H1 (cell line): ENCODE results near the gene ATP5ME. TPM values are rescaled to one million over a fixed set of nuclear protein-coding genes. Genes with fewer than 3 reads are reported as not detected.

ENCODE experiments used
- CTCF ChIA-PET: fragments of 300-600 bp; sonication (Branson Sonifier 250); formaldehyde crosslinking; loops from one replicate; lab custom pipeline; 2021; ENCODE audit not compliant: partially characterized antibody; lab: Charles Lee
- POLR2A ChIA-PET: fragments of 300-600 bp; sonication (Branson Sonifier 250); formaldehyde crosslinking; loops from one replicate; lab custom pipeline; 2021; ENCODE audit warnings: inconsistent platforms; ENCODE audit not compliant: partially characterized antibody; lab: Charles Lee
- DNase-seq, 2 experiments: peaks; one replicate each; pipeline versions ENCODE4 v3.0.0 to v3.0.0-alpha.2; 2010 to 2022; ENCODE audit warnings: low spot score in 2 of 2, low read depth in 1 of 2, mixed read lengths in 1 of 2
- FAIRE-seq: peaks from 2 replicates; lab custom pipeline; 2011; peaks lifted over from hg19 to GRCh38; lab: Jason Lieb, UNC
- H2AFZ ChIP-seq: 2 replicates; pipeline ENCODE4 v1.8.1; 2012; ENCODE audit warnings: low read length, inconsistent platforms
- H2AK5ac ChIP-seq: 2 replicates; pipeline ENCODE4 v1.6.1; 2013; ENCODE audit warnings: low read depth, low read length
- H2BK120ac ChIP-seq: replicated peaks from 2 replicates; pipeline ENCODE3; 2013; ENCODE audit warnings: low read depth, low read length, inconsistent platforms
- H2BK12ac ChIP-seq: 2 replicates; pipeline ENCODE4 v1.6.1; 2013; ENCODE audit warnings: low read depth, low read length
- H2BK15ac ChIP-seq: 2 replicates; pipeline ENCODE4 v1.6.1; 2013; ENCODE audit warnings: low read length
- H2BK20ac ChIP-seq: 2 replicates; pipeline ENCODE4 v1.6.1; 2013; ENCODE audit warnings: low read length
- H2BK5ac ChIP-seq: 2 replicates; pipeline ENCODE4 v1.6.1; 2013; ENCODE audit warnings: low read depth, low read length
- H3K14ac ChIP-seq: 2 replicates; pipeline ENCODE4 v1.6.1; 2013; ENCODE audit warnings: inconsistent platforms; ENCODE audit not compliant: insufficient read length
- H3K18ac ChIP-seq: 2 replicates; pipeline ENCODE4 v1.6.1; 2013; ENCODE audit warnings: low read length; ENCODE audit errors: extremely low read depth
- H3K23ac ChIP-seq: 2 replicates; pipeline ENCODE4 v1.6.1; 2013; ENCODE audit warnings: inconsistent platforms; ENCODE audit not compliant: insufficient read length
- H3K23me2 ChIP-seq: 2 replicates; pipeline ENCODE4 v1.6.1; 2013; ENCODE audit warnings: low read depth, low read length
- H3K27ac ChIP-seq: 2 replicates; pipeline ENCODE4 v1.6.1; 2011; ENCODE audit warnings: low read depth, low read length, inconsistent platforms
- H3K27me3 ChIP-seq, 4 experiments: replicated peaks in 1 of 4; 1 replicate in 1 of 4; 2 replicates in 3 of 4; pipeline versions ENCODE4 v1.6.1 to v1.8.1; 2011 to 2013; ENCODE audit warnings: low read length in 3 of 4, mild to moderate bottlenecking in 3 of 4, inconsistent platforms in 2 of 4, mixed read lengths in 2 of 4, moderate library complexity in 1 of 4; ENCODE audit not compliant: control insufficient read depth in 3 of 4, insufficient read depth in 3 of 4; ENCODE audit errors: extremely low read depth in 1 of 4
- H3K36me3 ChIP-seq, 4 experiments: 2 replicates each; pipeline versions ENCODE4 v1.6.1 to v1.8.1; 2011 to 2013; ENCODE audit warnings: mild to moderate bottlenecking in 4 of 4, low read length in 3 of 4, moderate library complexity in 2 of 4, control low read depth in 1 of 4, inconsistent platforms in 1 of 4; ENCODE audit not compliant: insufficient read depth in 4 of 4, control insufficient read depth in 2 of 4
- H3K4ac ChIP-seq: replicated peaks from 2 replicates; pipeline ENCODE3; 2013; ENCODE audit warnings: low read length, low read depth, mixed read lengths, inconsistent platforms; ENCODE audit not compliant: insufficient read length
- H3K4me1 ChIP-seq, 4 experiments: replicated peaks in 1 of 4; 1 replicate in 1 of 4; 2 replicates in 3 of 4; pipeline versions ENCODE4 v1.6.1 to v1.8.1; 2011 to 2013; ENCODE audit warnings: low read length in 3 of 4, inconsistent platforms in 2 of 4, mixed read lengths in 1 of 4; ENCODE audit not compliant: insufficient read depth in 4 of 4, control insufficient read depth in 3 of 4
- H3K4me2 ChIP-seq, 2 experiments: 2 replicates each; pipeline versions ENCODE4 v1.6.1 to v1.8.1; 2011 to 2013; ENCODE audit warnings: low read depth in 2 of 2, low read length in 2 of 2, control low read depth in 1 of 2, inconsistent platforms in 1 of 2, mild to moderate bottlenecking in 1 of 2; ENCODE audit not compliant: insufficient read depth in 1 of 2
- H3K4me3 ChIP-seq, 4 experiments: fragments of 200-600, 300-600 bp in 1 of 4; sonication (generic), shearing (Covaris generic), sonication (Bioruptor Twin) in 1 of 4; 2 replicates each; pipeline versions ENCODE4 v1.5.1 to v1.8.1; 2011 to 2016; ENCODE audit warnings: low read length in 4 of 4, low read depth in 3 of 4, control low read depth in 2 of 4, inconsistent platforms in 2 of 4, mild to moderate bottlenecking in 2 of 4, mixed read lengths in 1 of 4, moderate library complexity in 1 of 4; ENCODE audit not compliant: insufficient read depth in 2 of 4; ENCODE audit errors: extremely low read depth in 1 of 4
- H3K56ac ChIP-seq: replicated peaks from 2 replicates; pipeline ENCODE3; 2013; ENCODE audit warnings: low read depth, mild to moderate bottlenecking, mixed read lengths, low read length, inconsistent platforms; ENCODE audit not compliant: insufficient read length
- H3K79me1 ChIP-seq: 2 replicates; pipeline ENCODE4 v1.6.1; 2013; ENCODE audit warnings: low read depth, low read length, control low read depth
- H3K79me2 ChIP-seq, 2 experiments: 2 replicates each; pipeline versions ENCODE4 v1.6.1 to v1.8.1; 2012 to 2013; ENCODE audit warnings: low read length in 2 of 2, mild to moderate bottlenecking in 2 of 2, inconsistent platforms in 1 of 2; ENCODE audit not compliant: insufficient read depth in 2 of 2, control insufficient read depth in 1 of 2
- H3K9ac ChIP-seq, 4 experiments: replicated peaks in 1 of 4; 1 replicate in 1 of 4; 2 replicates in 3 of 4; pipeline versions ENCODE4 v1.6.1 to v1.8.1; 2011 to 2013; ENCODE audit warnings: low read depth in 3 of 4, low read length in 3 of 4, control low read depth in 2 of 4, mild to moderate bottlenecking in 2 of 4, moderate library complexity in 2 of 4, inconsistent platforms in 1 of 4; ENCODE audit errors: extremely low read depth in 1 of 4
- H3K9me3 ChIP-seq, 2 experiments: 2 replicates each; pipeline versions ENCODE4 v1.6.1 to v1.8.1; 2012 to 2013; ENCODE audit warnings: mild to moderate bottlenecking in 2 of 2, moderate library complexity in 2 of 2, control low read depth in 1 of 2, inconsistent platforms in 1 of 2, low read depth in 1 of 2, low read length in 1 of 2, mixed read lengths in 1 of 2; ENCODE audit not compliant: insufficient read depth in 2 of 2
- H4K20me1 ChIP-seq, 2 experiments: replicated peaks in 1 of 2; 2 replicates each; pipeline versions ENCODE3 to v1.8.1; 2011 to 2013; ENCODE audit warnings: inconsistent platforms in 2 of 2, low read length in 2 of 2, mild to moderate bottlenecking in 1 of 2; ENCODE audit not compliant: insufficient read depth in 2 of 2, control insufficient read depth in 1 of 2
- H4K5ac ChIP-seq: 2 replicates; pipeline ENCODE4 v1.6.1; 2013; ENCODE audit warnings: low read length, low read depth, mixed read lengths, inconsistent platforms; ENCODE audit not compliant: insufficient read length
- H4K8ac ChIP-seq: 2 replicates; pipeline ENCODE4 v1.8.0; 2013; ENCODE audit warnings: mild to moderate bottlenecking, moderate library complexity, low read length, inconsistent platforms; ENCODE audit not compliant: insufficient read depth; ENCODE audit errors: extremely low read depth
- H4K91ac ChIP-seq: replicated peaks from 2 replicates; pipeline ENCODE3; 2013; ENCODE audit warnings: low read length, mixed read lengths, inconsistent platforms; ENCODE audit not compliant: insufficient read length
- KDM4A ChIP-seq: IDR thresholded peaks from one replicate; pipeline ENCODE4 v1.7.1; 2012; ENCODE audit warnings: low read depth, mild to moderate bottlenecking, moderate library complexity, low read length, inconsistent platforms; ENCODE audit not compliant: severe bottlenecking
- RXRA ChIP-seq: IDR thresholded peaks from 2 replicates; pipeline ENCODE4 v1.6.1; 2011; ENCODE audit warnings: low read depth, mild to moderate bottlenecking, low read length, moderate library complexity; ENCODE audit not compliant: insufficient read depth
- WGBS, 2 experiments: shearing (Covaris generic) in 1 of 2; methylation state at CpG; one replicate each; pipeline versions ENCODE4 v1.1.6 to v1.1.7; 2013 to 2015; ENCODE audit warnings: low lambda C conversion rate in 2 of 2, mixed read lengths in 2 of 2, inconsistent platforms in 1 of 2, low coverage in 1 of 2, missing lambda C conversion rate in 1 of 2; ENCODE audit not compliant: insufficient replicate concordance in 2 of 2, insufficient coverage in 1 of 2, insufficient read length in 1 of 2; ENCODE audit errors: extremely low coverage in 1 of 2, missing lambda C conversion rate in 1 of 2; 5-methylcytosine and 5-hydroxymethylcytosine counted together
- polyA plus RNA-seq, 7 experiments: library from polyadenylated mRNA; depleted of rRNA in 3 of 7; stranded (reverse) in 5 of 7; unstranded in 2 of 7; fragments of >200 nt in 5 of 7; fragments of 200-250 nt in 2 of 7; gene quantifications; 1 replicate in 5 of 7; 2 replicates in 1 of 7; 4 replicates in 1 of 7; pipeline versions ENCODE4 v1.2.1 to v1.2.3, GENCODE V29; 2011 to 2013; ENCODE audit warnings: missing spikeins in 2 of 7, mixed read lengths in 2 of 7
- total RNA-seq: library from RNA; stranded (reverse); fragmentation: NEBNext Ultra II Directional; extraction: Animal tissue kit (Norgen Biotek cat#: 25700); gene quantifications from 2 replicates; pipeline ENCODE4 v1.2.1, GENCODE V29; 2021

ATP5ME gene
- total and polyA plus RNA-seq, 2 of the 8 experiments (the other 6 are each of a cell fraction or from before 2014, with no cell fraction given): 375 to 450 TPM

DNA sequence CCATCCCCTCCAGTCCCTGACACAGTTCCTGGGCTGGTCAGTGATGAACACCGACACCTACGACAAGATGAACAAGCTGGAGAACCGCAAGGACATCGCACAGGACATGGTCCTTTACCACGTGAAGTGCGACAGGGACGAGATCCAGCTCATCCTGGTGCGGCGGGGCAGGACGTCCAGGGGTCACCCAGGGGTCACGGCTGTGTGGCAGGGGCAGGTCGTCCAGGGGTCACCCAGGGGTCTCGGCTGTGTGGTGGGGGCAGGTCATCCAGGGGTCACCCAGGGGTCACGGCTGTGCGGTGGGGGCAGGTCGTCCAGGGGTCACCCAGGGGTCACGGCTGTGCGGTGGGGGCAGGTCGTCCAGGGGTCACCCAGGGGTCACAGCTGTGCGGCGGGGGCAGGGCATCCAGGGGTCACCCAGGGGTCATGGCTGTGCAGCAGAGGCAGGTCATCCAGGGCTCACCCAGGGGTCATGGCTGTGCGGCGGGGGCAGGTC, 16.7 kb downstream of the ATP5ME start:
- WGBS, 2 experiments: 89% methylated on average over 12 of the region's 23 CpGs; no CpG with 5 or more reads in 1 of the 2 experiments

More for the DNA sequence above, 16.7 kb downstream of the ATP5ME start:
- Histone ChIP-seq H2BK15ac (no peak overlapping the region), H3K79me1 (no peaks in the 10 kb centered on the region), H4K8ac (no peak overlapping the region), H3K4me2 (no peak overlapping the region), H2AFZ (no peak overlapping the region), H3K14ac (no peak overlapping the region), H2BK12ac (no peak overlapping the region), H2AK5ac (no peak overlapping the region), H3K23me2 (peaks cover 4% of the 10 kb centered on the region; the same call in 1 of the 2 replicates), H3K56ac (no peak overlapping the region), H4K20me1 (peaks cover 0 to 20% of the 10 kb centered on the region in 2 experiments), H3K27me3 (peaks cover 0 to 11% (median 0%) of the 10 kb centered on the region in 4 experiments; a peak in 2 of 7 replicates), H3K9me3 (no peaks in the 10 kb centered on the region), H2BK120ac (no peak overlapping the region), H3K36me3 (no peaks in the 10 kb centered on the region; a peak in 1 of 8 replicates), H4K91ac (no peak overlapping the region), H3K23ac (no peak overlapping the region), H3K9ac (no peak overlapping the region), H2BK5ac (no peak overlapping the region), H3K18ac (no peak overlapping the region), H4K5ac (no peak overlapping the region), H3K4me1 (no peaks in the 10 kb centered on the region), H2BK20ac (no peak overlapping the region), H3K27ac (no peak overlapping the region), H3K4ac (no peak overlapping the region), H3K4me3 (no peak overlapping the region), H3K79me2 (no peaks in the 10 kb centered on the region)
- FAIRE-seq (no peak), DNase-seq (no peak)
- TF ChIP-seq KDM4A (no peak), RXRA (peak; percentile 98)
- ChIA-PET CTCF (interaction anchor here (0.6 to 0.7 kb wide), 3 partner anchors 8 to 68 kb away, joined by 3 read pairs; no protein-coding TSS in a partner anchor), POLR2A (interaction anchor here (0.6 to 1.5 kb wide), 6 partner anchors 8 to 395 kb away, joined by 3 to 7 read pairs (median 3); no protein-coding TSS in a partner anchor)
